Fibroblast of upper back skin (primary cell): ENCODE results near the gene ZNF425.
"Not testable (repeated sequence)": the region's sequence is repeated elsewhere in the genome, so short reads cannot be mapped to it uniquely, and the experiment has no call there.

Experiments used
- DNase-seq: peaks from one replicate; pipeline ENCODE4 v3.0.0-alpha.2; 2013

Gene ZNF425, protein sequence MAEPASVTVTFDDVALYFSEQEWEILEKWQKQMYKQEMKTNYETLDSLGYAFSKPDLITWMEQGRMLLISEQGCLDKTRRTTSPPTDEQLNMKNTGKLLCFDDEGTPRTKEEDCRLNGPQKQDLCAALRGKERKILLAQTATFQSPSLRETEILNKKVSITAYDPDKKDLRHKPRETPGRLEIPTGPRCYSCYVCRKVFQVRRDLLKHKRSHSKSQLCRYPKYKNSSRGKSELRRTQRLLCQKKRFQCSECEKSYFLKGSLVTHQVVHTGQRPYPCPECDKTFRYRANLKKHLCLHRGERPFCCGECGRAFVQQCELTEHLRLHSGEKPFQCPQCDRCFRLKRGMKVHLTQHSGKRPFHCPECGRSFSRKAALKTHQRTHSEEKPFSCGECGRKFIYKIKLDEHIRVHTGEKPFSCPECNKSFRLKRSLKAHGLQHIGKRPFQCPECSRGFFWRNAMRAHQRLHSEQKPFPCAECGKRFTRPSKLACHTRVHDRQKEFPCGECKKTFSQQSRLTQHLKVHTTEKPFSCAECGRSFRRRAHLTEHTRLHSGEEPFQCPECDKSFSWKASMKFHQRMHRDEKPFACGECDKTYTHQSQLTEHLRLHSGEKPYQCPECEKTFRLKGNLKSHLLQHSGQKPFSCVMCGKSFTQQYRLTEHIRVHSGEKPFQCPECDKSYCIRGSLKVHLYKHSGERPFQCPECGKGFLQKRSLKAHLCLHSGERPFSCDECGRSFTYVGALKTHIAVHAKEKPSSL

DNA sequence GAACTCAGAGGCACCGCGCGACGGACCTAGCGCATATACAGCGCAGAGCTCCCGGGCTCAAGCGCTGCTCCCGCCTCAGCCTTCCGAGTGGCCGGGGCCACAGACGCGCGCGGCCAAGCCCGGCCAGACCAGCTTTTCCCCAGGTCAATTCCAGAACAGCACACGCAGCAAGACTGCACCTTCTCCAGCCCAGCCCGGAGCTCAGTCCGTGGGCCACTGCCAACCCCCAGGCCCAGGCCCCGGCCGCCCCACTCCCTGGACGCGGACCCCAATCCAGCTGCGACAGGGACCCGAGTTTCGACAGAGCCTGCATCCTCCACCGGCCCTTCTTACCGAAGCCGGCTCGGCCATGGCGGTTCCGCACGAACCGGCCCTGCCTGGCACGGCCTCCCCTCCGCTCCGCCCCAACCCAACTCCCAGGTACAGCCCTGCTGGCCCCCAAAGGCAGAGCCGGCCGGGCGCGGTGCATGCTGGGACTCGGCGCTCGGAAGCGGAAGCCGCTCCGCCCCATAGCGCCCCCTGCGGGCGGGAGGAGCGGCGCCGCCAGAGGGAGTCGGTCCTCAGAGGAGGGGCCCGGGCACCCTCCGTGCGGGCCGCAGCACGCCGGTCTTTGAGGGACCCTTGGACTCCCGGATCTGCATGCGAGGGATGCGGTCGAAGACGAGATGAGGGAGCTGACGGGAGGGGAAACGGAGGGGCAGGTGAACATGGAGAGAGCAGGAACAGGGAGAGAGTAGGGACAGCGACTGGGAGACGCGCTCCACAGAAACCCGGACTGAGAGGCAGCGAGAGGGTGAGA is at the start of gene ZNF425:
ZNF425 (minus strand) TSS at position 462 of the 799 bp plus-strand sequence; CDS start at position 351, 111 bp downstream.
- peak; percentile 90 for DNase-seq

DNA sequence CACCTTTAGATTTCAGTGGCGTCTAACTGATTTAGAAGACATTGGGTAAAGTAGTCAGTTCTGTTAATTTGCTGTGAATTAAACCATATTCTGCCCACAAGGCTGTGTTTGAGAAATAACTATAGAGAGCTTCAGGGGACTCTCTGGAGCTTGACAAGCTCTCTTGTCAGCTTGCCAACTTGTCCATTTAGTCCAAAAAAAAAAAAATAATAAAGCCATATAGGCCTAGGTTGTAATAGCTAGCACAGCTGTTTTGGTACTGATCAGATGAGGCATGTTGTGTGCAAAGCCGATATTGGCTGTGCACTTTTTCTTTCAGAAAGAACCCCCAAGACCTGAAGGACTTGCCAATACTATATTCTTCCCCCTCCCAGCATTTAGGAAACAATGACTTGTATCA is 49.0 kb upstream of the ZNF425 start:
- DNase-seq: no peak

DNA sequence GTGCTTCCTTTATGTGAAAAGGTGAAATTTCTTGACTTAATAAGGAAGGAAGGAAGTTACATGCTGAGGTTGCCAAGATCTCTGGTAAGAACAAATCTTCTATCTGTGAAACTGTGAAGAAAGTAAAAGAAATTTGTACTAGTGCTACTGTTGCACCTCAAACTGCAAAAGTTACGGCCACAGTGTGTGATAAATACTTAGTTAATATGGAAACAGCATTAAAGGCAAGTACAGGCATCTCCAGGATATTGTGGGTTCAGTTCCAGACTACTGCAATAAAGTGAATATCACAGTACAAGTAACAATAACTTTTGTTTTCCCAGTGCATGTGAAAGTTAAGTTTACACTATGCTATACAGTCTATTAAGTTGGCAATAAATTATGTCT is 46.4 kb upstream of the ZNF425 start:
- no peak for DNase-seq

DNA sequence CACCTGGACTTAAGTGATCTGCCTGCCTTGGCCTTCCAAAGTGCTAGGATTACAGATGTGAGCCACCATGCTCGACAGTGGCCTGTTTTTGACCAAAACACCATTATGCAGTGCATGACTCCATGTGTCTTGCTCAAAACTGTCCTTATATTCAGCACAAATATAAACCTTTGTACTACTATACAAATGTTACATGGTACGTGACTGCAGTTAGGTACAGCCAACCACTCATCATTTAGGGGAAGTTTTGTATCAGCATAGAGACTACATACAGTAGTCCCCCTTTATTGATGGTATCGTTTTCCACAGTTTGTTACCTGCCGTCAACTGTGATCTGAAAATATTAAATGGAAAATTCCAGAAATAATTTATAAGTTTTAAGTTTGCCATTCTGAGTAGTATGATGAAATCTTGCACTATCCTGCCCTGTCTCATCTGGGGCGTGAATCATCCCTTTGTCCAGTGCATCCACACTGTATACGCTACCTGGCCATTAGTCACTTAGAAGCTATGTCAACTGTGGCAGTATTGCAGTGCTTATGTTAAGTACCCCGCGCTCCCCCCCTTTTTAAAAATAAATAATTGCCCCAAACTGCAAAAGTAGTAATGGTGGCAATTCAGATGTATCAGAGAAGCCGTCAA is 45.9 kb upstream of the ZNF425 start:
- peak; percentile 69 for DNase-seq

DNA sequence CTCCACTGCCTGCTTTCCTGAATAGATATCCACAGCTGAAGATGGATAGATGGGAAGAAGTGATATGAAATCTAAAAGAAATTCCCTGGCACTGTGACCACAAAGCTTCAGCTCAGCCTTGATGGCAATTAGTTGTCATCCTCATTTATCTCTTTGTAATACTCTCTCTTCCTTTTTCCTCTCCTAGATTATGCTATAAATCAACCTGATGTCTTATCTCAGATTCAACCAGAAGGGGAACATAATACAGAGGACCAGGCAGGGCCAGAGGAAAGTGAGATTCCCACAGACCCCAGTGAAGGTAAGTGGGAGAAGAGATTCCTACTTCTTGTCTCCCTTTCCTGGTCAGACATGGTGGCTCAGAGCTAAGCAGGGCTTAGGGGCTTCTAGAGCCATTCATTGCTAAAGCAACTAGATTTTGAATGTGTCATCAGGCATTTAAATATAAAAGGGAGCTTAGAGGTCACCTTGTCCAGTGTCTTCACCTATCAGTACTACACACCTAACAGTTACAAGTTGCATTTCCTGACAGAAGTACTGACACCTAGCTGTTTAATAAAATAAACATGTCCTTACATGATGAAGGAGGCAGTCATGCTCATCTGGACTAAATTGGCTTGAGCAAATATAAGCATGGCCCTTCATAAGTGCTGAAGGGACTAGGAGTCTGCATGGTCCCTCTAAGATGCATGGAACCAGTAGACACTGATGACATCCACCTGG is 40.7 kb upstream of the ZNF425 start:
- DNase-seq: no peak

DNA sequence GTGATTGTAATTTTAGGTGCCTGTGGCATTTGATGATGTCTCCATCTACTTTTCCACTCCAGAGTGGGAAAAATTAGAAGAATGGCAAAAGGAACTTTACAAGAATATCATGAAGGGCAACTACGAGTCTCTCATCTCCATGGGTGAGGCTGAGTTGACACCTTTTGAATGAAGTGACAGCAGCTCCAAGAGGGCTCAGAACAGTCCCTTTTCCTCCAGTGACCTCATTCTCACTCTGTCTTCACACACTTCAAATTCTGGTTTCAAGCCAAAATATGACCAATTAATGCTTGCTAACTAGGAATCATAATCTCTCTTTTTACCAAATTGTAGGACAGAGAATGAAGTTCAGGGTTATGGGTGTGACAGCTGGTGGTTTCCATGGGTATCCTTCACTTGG is 40.0 kb upstream of the ZNF425 start:
- no peak for DNase-seq

DNA sequence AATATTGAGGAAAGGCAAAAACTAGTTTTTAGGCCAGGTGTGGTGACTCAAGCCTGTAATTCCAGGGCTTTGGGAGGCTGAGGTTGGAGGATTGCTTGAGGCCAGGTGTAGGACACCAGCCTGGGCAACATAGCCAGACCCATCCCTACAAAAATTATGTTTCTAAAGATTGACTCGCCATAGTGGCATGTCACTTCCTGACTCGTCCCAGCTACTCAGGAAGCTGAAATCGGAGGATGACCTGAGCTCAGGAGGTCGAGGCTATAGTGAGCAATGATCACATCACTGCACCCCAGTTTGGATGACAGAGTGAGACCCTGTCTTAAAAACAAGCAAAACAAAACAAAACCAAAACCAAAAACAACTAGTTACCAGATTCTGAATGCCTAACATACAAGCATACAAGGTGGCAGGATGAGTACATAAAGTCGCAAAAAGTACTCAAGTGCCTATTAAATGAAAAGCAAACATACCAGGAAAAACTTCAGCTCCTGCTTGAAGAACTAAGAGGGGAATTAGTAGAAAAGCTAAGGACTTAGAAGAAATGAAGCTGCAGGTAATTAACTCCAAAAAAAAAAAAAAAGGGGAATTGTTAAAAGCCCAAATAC is 35.2 kb upstream of the ZNF425 start:
- no peak for DNase-seq

DNA sequence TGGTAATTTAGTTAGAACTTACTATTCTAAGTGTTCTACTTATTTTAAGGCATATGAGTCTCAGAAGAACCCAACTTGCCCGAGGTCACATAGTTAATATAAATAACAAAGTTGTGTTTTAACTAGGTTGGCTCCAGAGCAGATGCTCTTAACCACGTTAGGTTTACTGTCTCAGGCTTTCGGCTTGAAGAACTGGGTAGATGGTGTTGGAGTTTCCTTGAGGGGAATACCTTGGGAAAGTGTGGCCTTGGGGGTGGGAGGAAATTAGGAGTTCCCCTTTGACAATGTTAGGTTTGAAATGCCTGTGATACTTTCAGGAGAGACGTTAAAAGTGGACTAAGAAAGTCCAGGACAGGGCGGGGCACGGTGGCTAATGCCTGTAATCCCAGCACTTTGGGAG is 30.8 kb upstream of the ZNF425 start:
- no peak for DNase-seq

DNA sequence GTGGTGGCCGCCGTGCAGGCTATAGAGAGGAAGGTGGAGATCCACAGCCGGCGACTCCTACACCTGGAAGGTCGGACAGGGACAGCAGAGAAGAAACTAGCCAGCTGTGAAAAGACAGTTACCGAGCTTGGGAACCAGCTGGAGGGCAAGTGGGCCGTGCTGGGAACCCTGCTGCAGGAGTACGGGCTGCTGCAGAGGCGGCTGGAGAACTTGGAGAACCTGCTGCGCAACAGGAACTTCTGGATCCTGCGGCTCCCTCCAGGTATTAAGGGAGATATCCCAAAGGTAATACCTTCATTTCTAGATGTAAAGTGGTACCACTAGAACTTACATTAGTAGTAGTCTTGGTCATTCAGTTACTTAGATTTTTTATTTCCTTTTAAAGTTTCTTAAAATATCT is 27.9 kb upstream of the ZNF425 start:
- no peak for DNase-seq

DNA sequence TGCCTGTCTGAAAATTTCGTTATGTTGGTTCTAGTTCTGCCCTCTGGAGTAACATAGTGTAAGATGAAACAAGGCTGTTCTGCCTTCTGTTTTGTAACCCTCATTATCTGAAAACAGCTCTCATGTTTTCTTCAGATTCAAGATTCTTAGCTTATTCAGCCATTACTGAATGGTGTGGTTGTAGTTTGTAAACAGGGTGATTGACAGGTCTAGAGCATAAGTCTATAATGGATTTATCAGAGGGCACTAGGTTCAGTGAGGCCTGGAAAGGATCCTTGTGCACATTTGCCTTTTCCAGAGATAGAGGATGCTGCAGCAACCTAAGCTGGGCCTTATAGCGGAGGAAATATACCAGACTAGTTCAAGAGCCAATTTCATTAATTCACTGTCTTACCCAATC is 27.2 kb upstream of the ZNF425 start:
- DNase-seq: no peak

DNA sequence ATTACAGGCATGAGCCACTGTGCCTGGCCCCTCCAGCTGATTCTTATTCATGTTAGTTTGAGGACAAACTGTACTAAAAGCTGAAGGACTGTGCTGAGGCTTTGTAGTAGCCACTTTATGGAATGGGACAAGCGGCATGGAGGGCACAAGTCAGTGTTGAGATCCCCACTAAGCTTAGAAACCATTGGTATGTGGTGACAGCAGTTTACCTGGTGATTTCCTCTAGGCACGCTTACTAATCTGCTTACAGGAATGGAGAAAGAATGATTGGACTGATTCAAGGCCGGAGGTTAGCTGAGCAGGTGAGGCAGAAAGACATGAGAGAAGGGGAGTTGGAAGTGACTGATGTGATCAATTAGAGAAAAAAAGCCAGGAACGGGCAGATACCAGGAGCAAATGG is 24.9 kb upstream of the ZNF425 start:
- no peak for DNase-seq

DNA sequence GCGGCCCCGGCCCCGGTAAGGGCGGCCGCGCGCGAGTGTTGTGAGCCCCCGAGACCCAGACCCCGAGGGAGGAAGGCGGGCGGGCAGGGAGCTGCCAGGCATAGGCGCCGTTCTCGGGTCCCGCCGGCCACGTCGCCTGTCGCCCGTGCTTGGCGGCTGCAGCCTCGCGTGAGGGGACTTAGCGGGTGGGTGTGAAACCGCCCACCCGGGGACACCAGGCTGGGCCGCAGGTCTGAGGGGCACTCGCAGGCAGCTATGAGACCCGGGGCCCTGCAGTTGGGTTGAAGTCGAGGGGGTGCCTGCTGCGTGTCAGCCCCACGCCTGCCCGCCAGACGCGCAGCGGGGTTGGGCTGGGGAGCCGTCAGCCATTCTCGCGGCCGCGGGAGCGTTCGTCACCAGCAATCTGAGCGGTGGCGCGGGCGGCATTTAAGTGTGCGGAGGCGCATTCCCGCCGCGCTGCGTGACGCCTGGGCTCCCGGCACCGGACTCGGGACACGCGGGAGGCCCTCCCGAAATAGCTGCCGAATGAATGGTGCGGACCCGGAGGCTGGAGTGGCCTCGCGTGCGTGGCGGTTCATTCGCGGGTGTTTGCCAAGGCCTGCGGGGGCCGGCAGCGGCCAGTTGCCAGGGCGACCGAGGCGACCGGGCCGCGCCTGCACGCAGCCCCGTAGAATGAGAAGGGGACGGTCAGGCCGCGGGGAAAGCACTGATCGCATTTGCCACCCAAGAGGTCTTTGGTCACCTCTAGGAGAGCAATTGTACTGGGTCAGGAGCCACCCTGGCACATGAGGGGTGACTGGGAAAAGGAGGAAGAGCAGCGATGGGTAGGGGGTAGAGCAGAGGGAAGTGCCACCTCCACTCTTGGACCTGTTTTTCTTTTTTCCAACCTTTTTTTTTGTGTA is 21.9 kb upstream of the ZNF425 start:
- DNase-seq: no peak

DNA sequence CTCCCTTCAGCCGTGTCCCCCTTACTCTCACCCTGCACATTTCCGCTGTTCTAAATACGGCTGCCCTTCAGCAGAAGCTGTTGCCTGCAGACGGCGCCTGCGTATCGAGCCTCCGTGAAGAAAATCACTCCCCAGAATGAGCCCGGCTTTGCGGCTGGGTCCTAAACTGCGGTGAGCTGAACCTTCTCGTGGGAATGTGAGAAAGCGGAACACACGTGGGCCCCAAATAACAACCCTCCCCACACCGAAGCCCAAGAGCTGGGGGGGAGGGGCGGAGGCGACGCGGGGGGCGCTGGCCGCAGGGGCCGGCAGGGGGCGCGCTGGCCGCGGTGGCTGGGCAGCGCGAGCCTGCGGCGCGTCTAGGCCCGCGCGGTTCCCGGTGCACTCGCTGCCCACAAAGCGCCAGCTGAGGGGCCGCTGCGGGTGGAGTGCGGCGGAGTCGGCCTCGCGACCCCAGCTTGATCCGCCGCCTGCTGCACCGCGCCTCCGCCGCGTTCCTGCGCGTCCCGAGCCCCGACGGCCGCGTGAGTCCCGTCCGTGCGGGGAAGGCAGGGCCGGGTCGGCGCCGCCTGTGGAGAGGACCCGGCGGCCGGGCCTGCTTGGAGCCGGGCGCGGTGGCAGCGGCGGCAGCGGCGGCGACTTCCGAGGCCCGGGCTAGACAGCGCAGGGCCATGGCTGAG is 21.1 kb upstream of the ZNF425 start, which contains the start of gene ZNF398:
ZNF398 (plus strand) TSS at position 382 of the 680 bp plus-strand sequence; CDS start at position 672, 290 bp downstream.
- peak; percentile 73 for DNase-seq

DNA sequence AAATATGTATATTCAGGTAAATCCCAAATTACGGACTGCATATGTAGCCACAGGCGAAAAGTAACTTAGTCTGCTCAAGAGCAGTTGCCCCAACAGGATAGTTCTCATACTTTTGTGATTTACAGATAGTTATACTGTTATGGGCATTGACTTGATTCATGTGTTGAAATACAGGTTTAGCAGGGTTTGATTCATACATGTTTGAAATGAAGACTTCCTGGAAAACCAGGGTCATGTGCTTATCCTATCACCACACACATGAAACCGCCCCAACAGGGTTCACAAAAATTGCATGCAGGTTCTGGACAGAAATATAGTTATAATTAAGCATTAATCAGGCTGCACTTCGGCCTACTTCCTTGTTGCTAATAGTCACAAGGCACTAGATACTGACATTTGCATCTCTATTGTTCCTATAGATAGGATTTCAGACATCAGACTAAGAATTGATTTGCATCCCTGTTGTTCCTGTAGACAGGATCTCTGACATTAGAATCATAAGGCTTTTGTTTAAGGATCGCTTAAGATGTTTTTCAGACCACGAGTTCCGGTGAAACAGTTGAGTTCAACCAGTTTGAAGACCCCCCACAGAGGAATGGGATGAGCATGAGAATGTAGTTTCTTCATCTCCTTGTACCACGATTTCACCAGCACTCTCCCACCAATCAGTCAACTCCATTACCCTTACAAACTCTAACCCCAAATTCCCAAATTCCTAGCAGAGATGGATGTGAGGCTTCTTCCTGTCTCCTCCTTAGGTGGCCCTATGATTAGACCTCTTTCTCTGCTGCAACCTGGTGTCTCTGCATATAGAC is 19.1 kb upstream of the ZNF425 start:
- DNase-seq: no peak

DNA sequence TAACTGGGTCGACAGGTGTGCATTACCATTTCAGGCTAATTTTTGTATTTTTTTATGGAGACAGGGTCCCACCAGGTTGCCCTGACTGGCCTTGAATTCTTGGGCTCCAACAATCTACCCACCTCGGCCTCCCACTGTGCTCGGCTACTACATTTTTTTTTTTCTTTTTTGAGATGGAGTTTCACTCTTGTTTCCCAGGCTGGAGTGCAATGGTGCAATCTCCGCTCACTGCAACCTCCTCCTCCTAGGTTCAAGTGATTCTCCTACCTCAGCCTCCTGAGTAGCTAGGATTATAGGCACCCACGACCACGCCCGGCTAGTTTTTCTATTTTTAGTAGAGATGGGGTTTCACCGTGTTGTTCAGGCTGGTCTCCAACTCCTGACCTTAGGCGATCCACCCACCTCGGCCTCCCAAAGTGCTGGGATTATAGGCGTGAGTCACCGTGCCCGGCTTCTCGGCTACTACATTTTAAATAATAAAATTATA is 18.4 kb upstream of the ZNF425 start:
- DNase-seq: not testable (repeated sequence)

DNA sequence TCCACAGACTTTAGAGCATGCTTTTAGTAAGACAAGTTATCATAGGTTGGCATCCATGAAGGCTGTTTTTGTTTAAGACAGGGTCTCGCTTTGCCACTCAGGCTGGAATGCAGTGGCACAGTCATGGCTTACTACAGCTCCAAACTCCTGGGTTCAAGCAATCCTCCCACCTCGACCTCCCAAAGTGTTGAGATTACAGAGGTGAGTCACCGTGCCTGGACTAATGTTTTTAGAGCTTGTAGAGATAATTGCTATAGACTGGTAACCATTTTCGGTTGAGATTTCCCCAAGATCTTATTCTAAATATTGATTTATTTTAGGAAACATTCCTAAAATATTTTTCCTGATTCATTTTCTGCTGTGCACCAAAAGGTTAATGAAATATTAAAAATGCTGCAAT is 15.8 kb upstream of the ZNF425 start:
- DNase-seq: no peak

DNA sequence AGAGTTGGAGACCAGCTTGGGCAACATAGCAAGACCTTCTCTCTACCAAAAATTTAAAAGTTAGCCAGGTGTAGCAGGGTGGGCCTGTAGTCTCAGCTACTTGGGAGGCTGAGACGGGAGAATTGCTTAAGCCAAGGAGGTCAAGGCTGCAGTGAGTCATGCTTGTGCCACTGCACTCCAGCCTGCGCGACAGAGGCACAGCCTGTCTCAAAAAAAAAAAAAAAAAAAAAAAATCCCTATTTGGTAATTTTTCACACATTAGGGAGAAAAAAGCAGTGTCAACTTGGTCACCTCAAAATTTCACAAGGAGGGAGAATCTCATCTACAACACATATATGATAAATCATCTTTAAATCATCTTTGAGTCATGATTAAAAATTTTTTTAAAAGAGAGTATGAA is 14.7 kb upstream of the ZNF425 start:
- DNase-seq: no peak

DNA sequence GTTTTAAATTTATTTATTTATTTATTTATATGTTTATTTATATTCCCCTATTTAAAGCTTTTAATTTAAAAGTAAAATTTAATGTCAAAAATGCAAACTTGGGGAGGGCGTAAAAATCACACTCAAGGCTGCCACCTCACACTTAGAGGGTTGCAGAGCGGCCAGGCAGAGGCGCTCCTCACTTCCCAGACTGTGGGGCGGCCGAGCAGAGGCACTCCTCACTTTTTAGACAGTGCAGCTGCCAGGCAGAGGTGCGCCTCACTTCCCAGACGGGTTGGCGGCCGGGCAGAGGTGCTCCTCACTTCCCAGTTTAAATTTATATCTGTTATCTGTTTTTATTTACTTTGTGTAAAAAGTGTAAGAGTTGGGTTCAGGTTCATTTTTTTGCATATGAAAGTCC is 10.0 kb upstream of the ZNF425 start:
- no peak for DNase-seq
